Posterior cingulate gyrus (tissue), 11 donors: ENCODE data around the gene NKX2-2.

Experiments
- DNase-seq, 10 donors: peaks; one replicate each; pipeline versions ENCODE4 v3.0.0 to v3.0.0-alpha.2; 2020 to 2021; ENCODE audit warnings: mixed read lengths in 3 of 10
- intact Hi-C: fragments of 100-400 bp; cut with DNase I; formaldehyde crosslinking; loops from one replicate; pipeline ENCODE4 v1.15.1; 2023

NKX2-2 gene

GRCh38 chr20:21510414-21511384 is 3.2 kb downstream of the NKX2-2 start:
- DNase-seq: peak in 1 of 10 donors; percentile 45
- intact Hi-C loops: no loop called here

- intact Hi-C loops: loop anchor here (10.0 kb wide), 2 partner anchors 205 to 455 kb away; partner anchors contain the start of gene XRN2
- peak in 3 of 10 donors; percentile 54 to 88 (median 81) for DNase-seq
Measured at GRCh38 chr20:21509597-21510371, 4.1 kb downstream of the NKX2-2 start.

- DNase-seq: no peak
- intact Hi-C loops: loop anchor here (10.0 kb wide), 2 partner anchors 204 to 454 kb away; partner anchors contain the start of gene XRN2
Measured at GRCh38 chr20:21509079-21509596, 4.7 kb downstream of the NKX2-2 start.

- peak in 9 of 10 donors; percentile 69 to 97 (median 79) for DNase-seq
- intact Hi-C loops: loop anchor here (10.0 kb wide), 2 partner anchors 204 to 454 kb away; partner anchors contain the start of gene XRN2
Measured at GRCh38 chr20:21508230-21509078, 5.4 kb downstream of the NKX2-2 start.

GRCh38 chr20:21507400-21508229 is 6.2 kb downstream of the NKX2-2 start:
- peak in 2 of 10 donors; percentile 45 to 85 for DNase-seq
- intact Hi-C loops: loop anchor here (10.0 kb wide), 2 partner anchors 203 to 453 kb away; partner anchors contain the start of gene XRN2

- intact Hi-C loops: loop anchor here (1.0 to 10.0 kb wide), 7 partner anchors 15 to 667 kb away; partner anchors contain the start of gene XRN2
- DNase-seq: peak in 6 of 10 donors; percentile 58 to 96 (median 84)
Measured at GRCh38 chr20:21505810-21506530, 7.9 kb downstream of the NKX2-2 start.

GRCh38 chr20:21505161-21505809 is 8.6 kb downstream of the NKX2-2 start:
- DNase-seq: peak in 9 of 10 donors; percentile 66 to 95 (median 81)
- intact Hi-C loops: loop anchor here (1.0 to 10.0 kb wide), 5 partner anchors 200 to 666 kb away; partner anchors contain the start of gene XRN2

GRCh38 chr20:21504323-21504722 is 9.5 kb downstream of the NKX2-2 start:
- intact Hi-C loops: loop anchor here (2.0 to 10.0 kb wide), 3 partner anchors 200 to 666 kb away; partner anchors contain the start of gene XRN2
- DNase-seq: peak in 1 of 10 donors; percentile 74

- intact Hi-C loops: loop anchor here (10.0 kb wide), 2 partner anchors 199 to 449 kb away; partner anchors contain the start of gene XRN2
- peak in 1 of 10 donors; percentile 88 for DNase-seq
Measured at GRCh38 chr20:21503345-21503744, 10.5 kb downstream of the NKX2-2 start.

GRCh38 chr20:21501184-21501583 is 12.7 kb downstream of the NKX2-2 start:
- DNase-seq: no peak
- intact Hi-C loops: loop anchor here (10.0 kb wide), 2 partner anchors 196 to 446 kb away; partner anchors contain the start of gene XRN2

- intact Hi-C loops: loop anchor here (10.0 kb wide), 2 partner anchors 196 to 446 kb away; partner anchors contain the start of gene XRN2
- DNase-seq: no peak
Measured at GRCh38 chr20:21500599-21500998, 13.3 kb downstream of the NKX2-2 start.

- intact Hi-C loops: loop anchor here (10.0 kb wide), 3 partner anchors 95 to 445 kb away; partner anchors contain the start of gene XRN2
- no peak for DNase-seq
Measured at GRCh38 chr20:21499641-21500040, 14.2 kb downstream of the NKX2-2 start.

- DNase-seq: no peak
- intact Hi-C loops: loop anchor here (10.0 kb wide), 1 partner anchor 94 kb away; no protein-coding TSS in a partner anchor
Measured at GRCh38 chr20:21498635-21499034, 15.2 kb downstream of the NKX2-2 start.

GRCh38 chr20:21498195-21498594 is 15.7 kb downstream of the NKX2-2 start:
- DNase-seq: no peak
- intact Hi-C loops: loop anchor here (10.0 kb wide), 1 partner anchor 93 kb away; no protein-coding TSS in a partner anchor

GRCh38 chr20:21496452-21496851 is 17.4 kb downstream of the NKX2-2 start:
- DNase-seq: no peak
- intact Hi-C loops: loop anchor here (10.0 kb wide), 1 partner anchor 92 kb away; no protein-coding TSS in a partner anchor

- DNase-seq: no peak
- intact Hi-C loops: loop anchor here (10.0 kb wide), 1 partner anchor 88 kb away; no protein-coding TSS in a partner anchor
Measured at GRCh38 chr20:21493049-21493448, 20.8 kb downstream of the NKX2-2 start.
